Measurements from ENCODE around the gene RHBDL3. TPM values are rescaled to one million over a fixed set of nuclear protein-coding genes. Genes with fewer than 3 reads are reported as not detected.

RHBDL3 gene
- under 1 TPM in 2 of 3 donors, not detected in 1; 0.14 to 0.21 TPM for total RNA-seq
- 0.05 TPM for total RNA-seq (2013)

GRCh38 chr17:32265192-32265923 is at the start of gene RHBDL3:
Gene RHBDL3, plus strand, starts transcription at chr17:32265832. Its CDS starts 358 bp downstream, at chr17:32266190.
- no peaks in the 10 kb centered on the region for H3K9me3 Mint-ChIP-seq
- no peak within 1 kb of the TSS for H3K27ac ChIP-seq (ENCODE audit: low read length)
- H3K27me3 Mint-ChIP-seq (ENCODE audit: low read depth in 2 of 2) = peaks cover 40 to 51% of the 10 kb centered on the region in 2 donors
- peaks cover 30% of the 10 kb centered on the region for H3K27me3 ChIP-seq (ENCODE audit: control insufficient read depth, insufficient read depth, low read length)
- peak within 1 kb of the TSS in 1 of 2 donors; percentile 60 for H3K27ac Mint-ChIP-seq
- DNase-seq (peak; percentile 35 to 49), ATAC-seq (peak; percentile 62 to 77 (median 75))
- peak within 1 kb of the TSS; percentile 35 for H3K4me3 ChIP-seq (ENCODE audit: low read length)
- peaks cover 23% of the 10 kb centered on the region for H3K4me1 ChIP-seq (ENCODE audit: control insufficient read depth, insufficient read depth, low read length)
- no peaks in the 10 kb centered on the region for H3K36me3 Mint-ChIP-seq
- WGBS (ENCODE audit: insufficient coverage) = 6% methylated on average over 68 of the region's 68 CpGs
- H3K4me1 Mint-ChIP-seq = peaks cover 17 to 33% of the 10 kb centered on the region in 2 donors
- intact Hi-C loops (cut with micrococcal nuclease) = no loop called here
- no peaks in the 10 kb centered on the region for H3K36me3 ChIP-seq (ENCODE audit: control insufficient read depth, insufficient read depth, low read length)
- no peak for TF ChIP-seq CTCF (IDR thresholded peaks at IDR 0.05)
- peak within 1 kb of the TSS; percentile 86 for H3K4me3 Mint-ChIP-seq
- no peaks in the 10 kb centered on the region for H3K9me3 ChIP-seq (ENCODE audit: control insufficient read depth, insufficient read depth, low read length)

GRCh38 chr17:32222621-32223020 is 43.0 kb upstream of the RHBDL3 start:
- ATAC-seq (no peak), DNase-seq (no peak)
- Mint-ChIP-seq H3K4me1 (no peaks in the 10 kb centered on the region), H3K27ac (no peak overlapping the region), H3K27me3 (ENCODE audit: low read depth in 2 of 2) (no peaks in the 10 kb centered on the region), H3K4me3 (no peak overlapping the region), H3K9me3 (no peaks in the 10 kb centered on the region), H3K36me3 (no peaks in the 10 kb centered on the region)
- 83% methylated on average over 3 of the region's 3 CpGs for WGBS (ENCODE audit: insufficient coverage)
- Histone ChIP-seq H3K9me3 (ENCODE audit: control insufficient read depth, insufficient read depth, low read length) (no peaks in the 10 kb centered on the region), H3K4me1 (ENCODE audit: control insufficient read depth, insufficient read depth, low read length) (no peaks in the 10 kb centered on the region), H3K27ac (ENCODE audit: low read length) (no peak overlapping the region), H3K27me3 (ENCODE audit: control insufficient read depth, insufficient read depth, low read length) (no peaks in the 10 kb centered on the region), H3K4me3 (ENCODE audit: low read length) (no peak overlapping the region), H3K36me3 (ENCODE audit: control insufficient read depth, insufficient read depth, low read length) (peaks cover 6% of the 10 kb centered on the region)
- intact Hi-C loops (cut with micrococcal nuclease) = no loop called here
- TF ChIP-seq CTCF (IDR thresholded peaks at IDR 0.05) = no peak

GRCh38 chr17:32223703-32224102 is 41.9 kb upstream of the RHBDL3 start:
- 100% methylated on average over 2 of the region's 3 CpGs for WGBS (ENCODE audit: insufficient coverage)

More at GRCh38 chr17:32223703-32224102, 41.9 kb upstream of the RHBDL3 start:
- intact Hi-C loops (cut with micrococcal nuclease) = no loop called here
- no peak overlapping the region for H3K4me3 ChIP-seq (ENCODE audit: low read length)
- H3K27me3 ChIP-seq (ENCODE audit: control insufficient read depth, insufficient read depth, low read length) = no peaks in the 10 kb centered on the region
- Mint-ChIP-seq H3K4me1 (no peaks in the 10 kb centered on the region), H3K9me3 (no peaks in the 10 kb centered on the region), H3K27me3 (ENCODE audit: low read depth in 2 of 2) (no peaks in the 10 kb centered on the region), H3K27ac (no peak overlapping the region), H3K36me3 (no peaks in the 10 kb centered on the region), H3K4me3 (no peak overlapping the region)
- no peaks in the 10 kb centered on the region for H3K9me3 ChIP-seq (ENCODE audit: control insufficient read depth, insufficient read depth, low read length)
- H3K36me3 ChIP-seq (ENCODE audit: control insufficient read depth, insufficient read depth, low read length) = peaks cover 6% of the 10 kb centered on the region
- no peaks in the 10 kb centered on the region for H3K4me1 ChIP-seq (ENCODE audit: control insufficient read depth, insufficient read depth, low read length)
- TF ChIP-seq CTCF (IDR thresholded peaks at IDR 0.05) = no peak
- no peak for ATAC-seq
- DNase-seq = no peak
- no peak overlapping the region for H3K27ac ChIP-seq (ENCODE audit: low read length)

Measured in natural killer cell (primary cell).